ENCODE results near the gene MRPS18C.
A peak's percentile ranks its signal among the peaks of the same experiment; 100 is the strongest.
"Not testable (repeated sequence)": the region's sequence is repeated elsewhere in the genome, so short reads cannot be mapped to it uniquely, and the experiment has no call there.

The MRPS18C gene

GRCh38 chr4:83455281-83456183 is at the start of gene MRPS18C, which contains the start of gene HELQ:
MRPS18C (plus strand) TSS chr4:83456058; CDS start chr4:83456078, 20 bp downstream.
HELQ (minus strand) TSS chr4:83455823; CDS start chr4:83455693, 130 bp downstream.
- peak; percentile 86 to 91 for DNase-seq

- no peak for DNase-seq
These were observed 47.0 kb upstream of the MRPS18C start for GRCh38 chr4:83408908-83409307.

GRCh38 chr4:83413676-83414075 is 42.2 kb upstream of the MRPS18C start:
- DNase-seq, result no peak

GRCh38 chr4:83417566-83417965 is 38.3 kb upstream of the MRPS18C start:
- no peak for DNase-seq

GRCh38 chr4:83418211-83418610 is 37.6 kb upstream of the MRPS18C start:
- DNase-seq, result no peak

GRCh38 chr4:83431200-83431599 is 24.7 kb upstream of the MRPS18C start:
- DNase-seq, result no peak

- no peak for DNase-seq
These were observed 19.2 kb upstream of the MRPS18C start for GRCh38 chr4:83436680-83437079.

GRCh38 chr4:83438719-83439118 is 17.1 kb upstream of the MRPS18C start:
- DNase-seq, result no peak

- DNase-seq, result no peak
These were observed 15.6 kb upstream of the MRPS18C start for GRCh38 chr4:83440148-83440814.

- no peak for DNase-seq
These were observed 15.0 kb upstream of the MRPS18C start for GRCh38 chr4:83440899-83441298.

DNA sequence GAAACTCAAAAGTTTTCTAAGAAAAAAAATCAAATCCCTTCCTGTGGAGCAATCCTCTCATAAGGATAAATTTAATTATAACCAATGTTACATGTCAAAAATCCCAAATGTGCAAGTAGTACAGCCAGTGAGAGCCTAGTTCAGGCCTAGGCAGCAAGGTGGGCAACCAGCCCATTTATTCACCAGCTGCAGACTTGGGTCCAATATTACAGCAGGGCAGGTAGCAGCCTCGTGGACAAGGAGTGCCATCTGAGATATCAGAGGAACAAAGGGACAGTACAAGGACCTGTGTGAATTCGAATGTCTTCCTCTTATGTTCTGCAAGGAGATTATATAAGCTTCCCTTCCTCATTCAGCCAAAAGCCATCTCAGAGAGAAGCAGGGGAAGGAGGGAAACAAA is 6.8 kb upstream of the MRPS18C start:
- DNase-seq, result no peak

- no peak for DNase-seq
These were observed 1.2 kb upstream of the MRPS18C start for GRCh38 chr4:83454686-83455085.

GRCh38 chr4:83456184-83456501 is 285 bp downstream of the MRPS18C start:
- DNase-seq, result no peak

GRCh38 chr4:83473423-83473822 is 17.6 kb downstream of the MRPS18C start:
- DNase-seq, result no peak

GRCh38 chr4:83473966-83474365 is 18.1 kb downstream of the MRPS18C start:
- DNase-seq, result no peak

DNA sequence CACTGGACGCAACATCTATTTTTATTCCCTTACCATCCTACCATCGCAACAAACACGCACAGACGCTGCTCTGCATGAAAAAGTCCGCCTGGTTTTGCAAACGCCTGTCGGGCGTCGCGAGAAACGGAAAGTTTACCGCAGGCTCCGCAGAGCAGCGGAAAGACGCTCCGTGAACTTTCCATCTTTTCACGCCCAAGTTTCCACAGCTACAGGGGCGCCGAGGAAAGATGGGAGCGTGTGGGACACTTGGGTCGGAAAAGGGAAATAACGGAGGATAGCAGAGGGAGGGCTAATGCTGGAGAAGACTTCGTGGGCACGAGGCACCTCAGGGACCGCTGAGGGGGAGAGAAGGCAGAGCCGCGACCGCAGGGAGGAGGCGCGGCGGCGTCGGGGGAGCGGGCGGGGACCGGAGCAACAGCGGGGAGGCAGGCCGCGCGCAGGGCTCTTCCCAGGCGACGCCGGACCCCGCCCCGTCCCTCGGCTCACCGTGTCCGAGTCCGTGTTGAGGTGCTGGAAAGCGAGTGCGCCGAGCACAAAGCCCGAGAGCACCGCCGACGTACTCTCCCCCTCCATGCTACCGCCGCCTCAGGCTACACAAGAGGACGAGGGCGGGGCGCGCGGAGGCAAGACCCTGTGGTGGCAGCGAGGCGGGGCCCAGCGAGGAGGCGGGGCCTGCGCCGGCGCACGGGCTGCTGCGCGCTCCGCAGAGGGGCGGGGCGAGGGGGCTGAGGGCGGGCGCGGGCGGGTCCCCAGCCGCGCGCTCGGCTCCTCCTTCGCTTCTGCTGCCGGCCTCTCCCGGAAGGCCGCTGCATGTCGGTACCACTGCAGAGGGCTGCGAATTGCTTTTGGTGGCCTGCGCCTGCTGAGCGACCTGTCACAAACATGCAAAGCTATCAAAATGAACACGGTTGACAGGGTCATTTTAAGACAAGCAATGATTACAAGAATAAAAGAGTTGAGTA is 28.9 kb downstream of the MRPS18C start, which contains the start of gene ABRAXAS1:
TSS of gene ABRAXAS1 (minus strand) at position 601 of the 962 bp plus-strand sequence. CDS start at position 573, 28 bp downstream.
- DNase-seq, result peak; percentile 90 to 95

GRCh38 chr4:83486457-83487129 is 30.7 kb downstream of the MRPS18C start:
- DNase-seq, result no peak

DNA sequence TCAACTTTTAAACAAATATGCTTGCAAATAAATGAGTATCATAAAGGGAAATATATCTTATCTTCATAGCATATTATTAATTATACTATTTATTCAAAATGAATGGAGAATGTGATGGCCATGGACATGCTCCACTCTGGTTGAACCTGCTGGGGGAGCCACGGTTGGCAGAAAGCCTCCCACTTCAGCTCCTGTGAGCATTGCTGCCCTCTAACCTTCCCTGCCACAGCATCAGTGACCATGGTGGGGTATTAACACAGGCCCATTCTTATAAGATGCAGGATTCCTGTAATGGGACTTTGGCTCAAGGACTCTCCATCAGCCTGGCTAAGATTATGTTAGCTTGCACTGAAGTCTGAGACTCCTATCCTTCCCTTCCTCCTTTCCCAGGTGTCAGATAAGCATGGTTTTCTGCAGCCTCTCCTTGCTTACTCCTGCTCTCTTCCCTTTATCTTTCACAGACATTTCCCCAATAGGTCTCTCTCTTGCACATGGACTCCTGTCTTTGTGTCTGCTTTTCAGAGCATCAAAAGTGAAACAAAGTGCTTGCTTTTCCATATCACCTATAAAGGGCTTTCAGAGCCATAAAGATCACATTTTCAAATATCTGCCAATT is 34.0 kb downstream of the MRPS18C start:
- no peak for DNase-seq

GRCh38 chr4:83490876-83491450 is 35.1 kb downstream of the MRPS18C start:
- no peak for DNase-seq

GRCh38 chr4:83496085-83496917 is 40.4 kb downstream of the MRPS18C start:
- DNase-seq, result not testable (repeated sequence)

All from stimulated activated CD4-positive, alpha-beta T cell treated with anti-CD3 and anti-CD28 coated beads, Interleukin-2, amount 100 ng/mL, for 48 hours (primary cell).